Ascending aorta (tissue), 2 donors: Measurements from ENCODE around the gene DPYD. TPM values are rescaled to one million over a fixed set of nuclear protein-coding genes. Genes with fewer than 3 reads are reported as not detected.

Source experiments
- DNase-seq, 2 donors: peaks; one replicate each; pipeline ENCODE4 v3.0.0-alpha.2; 2019; ENCODE audit warnings: low spot score in 2 of 2
- H3K27ac ChIP-seq, 2 donors: fragments of 200-600 bp; sonication (generic); one replicate each; pipeline ENCODE4 v1.5.1; 2016 to 2017; ENCODE audit warnings: mild to moderate bottlenecking in 1 of 2
- H3K27me3 ChIP-seq: fragments of 200-600 bp; sonication (generic); one replicate; pipeline ENCODE4 v1.5.1; 2017
- H3K36me3 ChIP-seq, 2 donors: fragments of 200-600 bp; sonication (generic); one replicate each; pipeline ENCODE4 v1.5.1; 2016
- H3K4me1 ChIP-seq, 2 donors: fragments of 200-600 bp; sonication (generic); one replicate each; pipeline ENCODE4 v1.5.1; 2016 to 2017; ENCODE audit warnings: mild to moderate bottlenecking in 1 of 2
- H3K4me3 ChIP-seq, 2 donors: fragments of 200-600 bp; sonication (generic); one replicate each; pipeline ENCODE4 v1.5.1; 2016 to 2017; ENCODE audit warnings: mild to moderate bottlenecking in 1 of 2
- H3K9me3 ChIP-seq, 2 donors: fragments of 200-600 bp; sonication (generic); one replicate each; pipeline ENCODE4 v1.5.1; 2016
- CTCF ChIP-seq, 3 experiments: fragments of 200-600 bp in 2 of 3; fragments of 450-650 bp in 1 of 3; sonication (generic) in 2 of 3; IDR thresholded peaks; one replicate each; pipeline ENCODE4 v1.5.1; 2016 to 2019; ENCODE audit warnings: antibody characterized with exemption in 3 of 3, mild to moderate bottlenecking in 1 of 3, moderate library complexity in 1 of 3
- intact Hi-C: fragments of 100-400 bp; cut with DNase I; formaldehyde crosslinking; loops from one replicate; pipeline ENCODE4 v1.15.1; 2023
- total RNA-seq: library from RNA; depleted of rRNA; stranded (reverse); fragments of >200 nt; gene quantifications from one replicate; pipeline ENCODE4 v1.1.0, GENCODE V29; 2016

Gene DPYD
- total RNA-seq, 1 donor from 2014 or later = 22.9 TPM

GRCh38 chr1:97424209-97424608 is 496.6 kb downstream of the DPYD start:
- intact Hi-C loops = no loop called here
- no peaks in the 10 kb centered on the region for H3K9me3 ChIP-seq
- no peak for TF ChIP-seq CTCF (IDR thresholded peaks at IDR 0.05)
- H3K4me3 ChIP-seq = no peak overlapping the region
- no peaks in the 10 kb centered on the region for H3K4me1 ChIP-seq
- DNase-seq = no peak
- H3K27ac ChIP-seq = no peak overlapping the region
- H3K27me3 ChIP-seq = no peaks in the 10 kb centered on the region
- H3K36me3 ChIP-seq = no peaks in the 10 kb centered on the region

- H3K4me1 ChIP-seq = no peaks in the 10 kb centered on the region
- no peaks in the 10 kb centered on the region for H3K9me3 ChIP-seq
- DNase-seq = no peak
- intact Hi-C loops = no loop called here
- no peaks in the 10 kb centered on the region for H3K36me3 ChIP-seq
- no peak overlapping the region for H3K27ac ChIP-seq
- H3K27me3 ChIP-seq = no peaks in the 10 kb centered on the region
- H3K4me3 ChIP-seq = no peak overlapping the region
- no peak for TF ChIP-seq CTCF (IDR thresholded peaks at IDR 0.05)
Measured at GRCh38 chr1:97423403-97423802, 497.4 kb downstream of the DPYD start.

- no peaks in the 10 kb centered on the region for H3K4me1 ChIP-seq
Measured at GRCh38 chr1:97417661-97418060, 503.2 kb downstream of the DPYD start.

GRCh38 chr1:97414682-97415312 is 506.0 kb downstream of the DPYD start:
- Histone ChIP-seq H3K4me3 (no peak overlapping the region), H3K36me3 (no peaks in the 10 kb centered on the region), H3K27ac (no peak overlapping the region), H3K27me3 (no peaks in the 10 kb centered on the region), H3K9me3 (no peaks in the 10 kb centered on the region), H3K4me1 (no peaks in the 10 kb centered on the region)
- intact Hi-C loops = no loop called here
- no peak for DNase-seq
- no peak for TF ChIP-seq CTCF (IDR thresholded peaks at IDR 0.05)

More at GRCh38 chr1:97417661-97418060, 503.2 kb downstream of the DPYD start:
- H3K27me3 ChIP-seq = no peaks in the 10 kb centered on the region
- TF ChIP-seq CTCF (IDR thresholded peaks at IDR 0.05) = no peak
- no peak overlapping the region for H3K4me3 ChIP-seq
- intact Hi-C loops = no loop called here
- H3K36me3 ChIP-seq = no peaks in the 10 kb centered on the region
- no peak for DNase-seq
- no peak overlapping the region for H3K27ac ChIP-seq
- H3K9me3 ChIP-seq = no peaks in the 10 kb centered on the region

GRCh38 chr1:97412737-97413136 is 508.1 kb downstream of the DPYD start:
- intact Hi-C loops = no loop called here
- H3K4me3 ChIP-seq = no peak overlapping the region
- DNase-seq = no peak
- H3K4me1 ChIP-seq = no peaks in the 10 kb centered on the region
- TF ChIP-seq CTCF (IDR thresholded peaks at IDR 0.05) = no peak
- H3K27me3 ChIP-seq = no peaks in the 10 kb centered on the region
- H3K9me3 ChIP-seq = no peaks in the 10 kb centered on the region
- H3K27ac ChIP-seq = no peak overlapping the region
- H3K36me3 ChIP-seq = no peaks in the 10 kb centered on the region

- TF ChIP-seq CTCF (IDR thresholded peaks at IDR 0.05) = no peak
- no peak overlapping the region for H3K4me3 ChIP-seq
- H3K4me1 ChIP-seq = no peaks in the 10 kb centered on the region
- no peaks in the 10 kb centered on the region for H3K9me3 ChIP-seq
- no peaks in the 10 kb centered on the region for H3K36me3 ChIP-seq
- intact Hi-C loops = no loop called here
- no peak for DNase-seq
- no peaks in the 10 kb centered on the region for H3K27me3 ChIP-seq
- H3K27ac ChIP-seq = no peak overlapping the region
Measured at GRCh38 chr1:97412166-97412565, 508.7 kb downstream of the DPYD start.
